HG02763 (cell line): ENCODE data around the gene WT1.
"Not testable (repeated sequence)": the region's sequence is repeated elsewhere in the genome, so short reads cannot be mapped to it uniquely, and the experiment has no call there.

ENCODE experiments used
- ATAC-seq: cut with Tn5 transposase; IDR thresholded peaks from one replicate; pipeline ENCODE4 v1.9.1; 2021; ENCODE audit warnings: mild to moderate bottlenecking, moderate library complexity; ENCODE audit not compliant: unreplicated experiment

WT1 gene

DNA sequence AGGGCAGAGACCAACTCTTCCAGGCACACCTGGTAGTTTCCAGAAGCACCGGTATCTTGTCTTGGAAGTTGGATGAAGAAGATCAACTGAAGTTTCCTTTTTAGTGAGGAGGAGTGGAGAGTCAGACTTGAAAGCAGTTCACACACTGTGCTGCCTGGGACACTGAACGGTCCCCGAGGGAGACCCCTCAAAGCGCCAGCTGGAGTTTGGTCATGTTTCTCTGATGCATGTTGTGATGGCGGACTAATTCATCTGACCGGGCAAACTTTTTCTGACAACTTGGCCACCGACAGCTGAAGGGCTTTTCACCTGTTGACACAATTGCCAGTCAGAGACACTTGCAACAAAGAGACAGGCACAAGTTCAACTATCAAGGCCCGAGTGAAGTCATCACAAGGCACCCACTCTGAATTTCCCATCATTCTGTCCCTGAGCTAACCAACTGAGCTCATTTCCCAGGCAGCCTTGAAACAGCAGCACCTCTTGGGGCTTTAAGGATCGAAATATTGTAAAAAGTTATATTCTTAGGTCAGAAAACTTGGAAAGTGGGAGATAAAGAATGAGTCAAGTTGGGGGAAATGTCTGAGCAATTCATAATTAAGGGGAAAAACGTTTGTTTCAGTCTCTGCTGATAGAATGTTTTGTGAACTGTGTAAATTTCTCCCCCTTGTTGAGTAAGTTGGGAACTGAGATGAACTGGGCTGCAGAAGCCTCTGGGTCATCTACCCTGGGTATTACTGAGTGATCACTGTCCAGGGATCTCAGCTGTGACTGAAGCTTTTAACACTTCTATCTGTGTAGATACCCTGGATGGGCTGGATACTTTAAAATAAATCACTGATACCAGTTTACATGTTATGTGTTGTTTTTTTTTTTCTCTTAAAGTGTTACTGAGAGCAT is 46.2 kb downstream of the WT1 start:
- ATAC-seq, result no peak

DNA sequence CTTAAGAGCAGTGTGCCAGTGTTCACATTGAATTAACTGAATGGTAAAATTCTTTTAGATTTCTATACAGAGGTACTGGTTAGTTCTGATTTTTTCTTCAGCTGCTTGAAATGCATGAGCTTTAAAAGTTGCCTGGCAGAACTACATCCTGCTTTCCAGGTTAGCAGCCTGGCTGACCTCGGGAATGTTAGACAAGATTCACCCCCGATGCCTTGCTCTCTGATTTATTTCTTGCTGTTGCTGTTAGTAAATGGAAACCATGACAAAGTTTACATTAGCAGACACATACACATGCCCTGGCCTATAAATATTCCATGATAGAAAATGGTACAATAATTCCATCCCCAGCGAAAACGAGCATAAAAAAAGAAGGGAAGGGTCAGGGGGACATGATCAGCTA is 47.0 kb downstream of the WT1 start:
- ATAC-seq, result no peak

DNA sequence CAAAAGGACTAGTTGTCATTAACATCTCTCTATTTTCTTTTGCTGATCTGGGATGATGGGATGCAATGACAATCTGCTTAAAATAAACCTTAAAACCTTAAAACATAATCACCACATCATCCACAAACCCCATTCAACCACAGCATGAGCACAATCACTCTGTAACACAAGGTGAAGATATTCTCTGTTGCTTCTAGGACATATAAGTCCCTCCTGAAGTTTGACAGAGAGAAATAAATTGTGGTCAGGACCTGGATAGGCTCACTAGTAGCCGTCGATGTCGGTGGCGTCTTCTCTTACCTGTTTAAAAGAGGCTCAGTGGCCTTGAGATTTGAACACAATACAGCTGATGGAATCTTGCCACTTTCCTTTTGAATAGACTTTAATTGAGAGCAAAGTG is 47.9 kb downstream of the WT1 start:
- no peak for ATAC-seq

DNA sequence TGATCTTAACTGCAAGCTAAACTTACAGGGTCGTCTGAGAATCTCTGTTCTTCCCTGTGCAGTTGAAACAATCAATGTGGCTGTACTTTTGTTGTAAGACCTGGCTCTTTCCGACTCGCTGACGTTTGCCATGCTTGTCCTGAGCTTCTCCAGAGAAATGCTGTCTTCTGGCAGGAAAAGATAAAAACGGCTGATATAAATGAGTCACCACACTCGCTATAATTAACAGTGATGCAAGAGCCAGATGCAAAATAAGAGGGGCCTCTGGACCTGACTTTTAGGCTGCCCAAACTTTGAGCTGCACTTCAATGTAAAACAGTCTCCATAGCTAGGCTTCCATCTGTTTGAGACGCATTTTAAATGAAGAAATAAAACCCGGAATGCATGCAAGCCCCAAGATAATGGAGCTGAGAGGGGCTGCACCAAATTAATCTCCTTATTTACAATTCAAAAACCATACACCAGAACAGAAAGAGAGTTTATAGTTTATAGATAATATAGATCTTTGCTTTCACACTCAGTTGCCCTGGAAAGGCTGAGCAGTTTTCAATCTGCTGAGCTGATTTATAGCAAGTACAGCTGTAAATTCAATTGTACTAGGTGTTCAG is 48.5 kb downstream of the WT1 start:
- ATAC-seq, result no peak

DNA sequence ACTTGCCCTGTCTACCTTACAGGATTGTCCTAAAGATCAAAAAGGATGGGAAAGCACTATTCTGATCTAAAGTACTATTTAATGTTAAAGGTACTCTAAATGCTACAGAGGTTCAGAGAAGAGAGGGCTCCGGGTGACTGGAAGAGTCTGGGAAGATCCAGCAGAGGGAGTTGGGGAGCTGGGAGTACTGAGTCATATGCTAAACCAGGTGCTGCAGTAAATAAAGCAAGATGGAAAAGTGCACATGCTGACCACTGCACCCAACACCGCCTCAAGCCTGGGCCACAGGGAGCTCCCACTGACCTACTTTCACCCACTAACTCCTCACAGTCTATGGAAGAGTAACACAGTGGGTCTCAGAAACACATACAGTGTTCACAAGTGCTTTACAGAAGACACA is 49.3 kb downstream of the WT1 start:
- ATAC-seq, result no peak

DNA sequence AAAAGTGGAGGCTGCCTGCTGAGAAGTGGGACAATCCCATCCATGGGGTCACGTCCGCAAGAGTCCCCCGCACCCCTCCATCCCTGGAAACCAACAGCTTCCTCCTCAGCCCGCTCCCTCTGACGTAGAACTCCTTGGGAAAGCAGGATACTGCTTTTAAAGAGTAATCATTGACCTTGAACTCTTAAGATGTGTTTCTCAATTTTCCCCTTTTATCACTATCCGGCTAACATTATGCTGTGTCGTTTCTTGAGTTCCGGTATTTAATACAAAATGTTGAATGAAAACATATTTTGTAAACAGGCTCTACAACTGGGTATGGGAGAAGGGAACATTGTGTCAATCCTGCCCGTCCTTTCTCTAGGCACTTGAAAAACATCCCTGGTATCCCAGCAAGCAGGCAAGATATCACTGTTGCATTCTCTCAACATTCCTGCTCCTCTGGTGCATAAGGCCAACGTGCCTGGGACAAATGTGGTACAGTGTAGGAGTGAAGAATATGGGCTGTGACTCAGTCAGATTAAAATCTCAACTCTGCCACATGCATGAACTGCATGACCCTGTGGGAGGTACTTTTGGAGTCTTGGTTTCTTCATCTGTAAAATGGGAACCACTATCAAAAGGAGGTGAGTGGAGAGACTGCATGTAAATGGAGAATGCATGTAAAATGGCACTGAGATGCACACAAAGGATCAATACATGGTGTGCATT is 52.8 kb downstream of the WT1 start:
- no peak for ATAC-seq

- ATAC-seq, result no peak
Observed at GRCh38 chr11:32381179-32381578, 54.2 kb downstream of the WT1 start.

DNA sequence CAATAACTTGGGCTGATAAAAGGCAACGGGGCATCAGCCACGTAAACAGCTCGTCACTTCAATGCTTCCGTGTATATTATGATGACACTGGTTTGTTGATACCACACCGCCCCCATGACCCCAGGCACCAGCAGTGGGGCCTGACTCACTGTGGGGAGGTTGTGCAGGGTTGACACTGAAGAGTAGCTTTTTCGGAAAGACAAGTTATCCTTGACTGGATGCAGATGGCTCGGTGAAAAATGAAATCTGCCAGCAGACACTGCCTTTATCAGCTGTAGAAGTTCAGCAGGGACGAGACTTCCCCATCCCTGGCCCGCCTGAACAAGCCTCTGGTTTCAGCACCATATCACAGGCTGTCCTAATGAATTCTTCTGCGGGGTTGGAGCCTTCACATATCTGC is 55.6 kb downstream of the WT1 start:
- no peak for ATAC-seq

GRCh38 chr11:32375826-32376225 is 59.5 kb downstream of the WT1 start:
- no peak for ATAC-seq

- ATAC-seq, result no peak
Observed at GRCh38 chr11:32374261-32374711, 61.1 kb downstream of the WT1 start.

DNA sequence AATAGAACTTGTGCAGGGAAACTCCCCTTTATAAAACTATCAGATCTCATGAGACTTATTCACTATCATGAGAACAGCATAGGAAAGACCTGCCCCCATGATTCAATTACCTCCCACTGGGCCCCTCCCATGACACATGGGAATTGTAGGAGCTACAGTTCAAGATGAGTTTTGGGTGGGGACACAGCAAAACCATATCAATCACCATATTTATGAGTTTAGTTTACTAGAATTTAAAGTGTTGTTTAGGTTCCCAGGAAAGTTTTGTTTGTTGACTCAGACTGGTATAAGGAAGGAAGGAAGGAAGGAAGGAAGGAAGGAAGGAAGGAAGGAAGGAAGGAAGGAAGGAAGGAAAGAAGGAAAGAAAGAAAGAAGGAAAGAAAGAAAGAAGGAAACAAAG is 65.4 kb downstream of the WT1 start:
- ATAC-seq, result not testable (repeated sequence)

GRCh38 chr11:32366666-32367065 is 68.7 kb downstream of the WT1 start:
- ATAC-seq, result no peak

- no peak for ATAC-seq
Observed at GRCh38 chr11:32365192-32365591, 70.1 kb downstream of the WT1 start.

DNA sequence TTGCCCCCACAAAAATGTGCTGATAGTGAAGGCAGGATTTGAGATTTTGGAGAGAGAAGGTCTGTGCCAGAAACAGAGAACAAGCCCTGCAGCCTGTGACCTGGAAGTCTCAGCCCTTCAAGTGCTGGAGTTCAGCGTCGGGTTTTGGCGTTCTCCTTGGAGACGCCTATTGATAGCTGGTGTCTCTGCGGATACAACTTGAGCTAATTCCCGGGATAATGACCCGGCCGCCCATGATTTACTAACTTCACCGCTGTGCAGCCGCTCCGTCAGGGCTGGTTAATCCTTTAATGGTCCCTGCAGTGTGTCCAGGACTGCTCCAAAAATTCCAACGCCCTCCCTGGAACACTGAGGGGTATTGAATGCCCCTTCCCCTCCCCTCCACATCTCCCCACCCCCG is 76.6 kb downstream of the WT1 start:
- ATAC-seq, result no peak

DNA sequence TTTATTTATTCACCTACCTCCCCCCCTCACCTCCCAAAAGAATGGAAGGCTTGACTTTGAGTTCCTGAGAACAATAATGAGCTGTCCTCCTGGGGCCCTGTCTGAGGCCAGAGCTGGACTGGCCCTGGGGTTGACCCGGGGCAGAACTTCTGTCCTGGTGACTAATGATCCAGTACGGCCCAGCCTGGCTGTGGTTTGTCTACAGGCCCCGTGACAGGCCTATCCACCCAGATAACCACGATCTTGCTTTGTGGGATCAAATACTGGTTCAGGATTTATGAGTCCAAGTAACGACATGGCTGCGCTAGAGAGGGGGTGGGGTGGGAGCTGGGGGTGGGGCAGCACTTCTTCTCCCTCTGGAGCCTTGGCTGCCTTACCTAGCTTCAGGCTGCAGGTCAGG is 81.5 kb downstream of the WT1 start:
- ATAC-seq, result no peak

GRCh38 chr11:32348502-32348901 is 86.8 kb downstream of the WT1 start:
- no peak for ATAC-seq

DNA sequence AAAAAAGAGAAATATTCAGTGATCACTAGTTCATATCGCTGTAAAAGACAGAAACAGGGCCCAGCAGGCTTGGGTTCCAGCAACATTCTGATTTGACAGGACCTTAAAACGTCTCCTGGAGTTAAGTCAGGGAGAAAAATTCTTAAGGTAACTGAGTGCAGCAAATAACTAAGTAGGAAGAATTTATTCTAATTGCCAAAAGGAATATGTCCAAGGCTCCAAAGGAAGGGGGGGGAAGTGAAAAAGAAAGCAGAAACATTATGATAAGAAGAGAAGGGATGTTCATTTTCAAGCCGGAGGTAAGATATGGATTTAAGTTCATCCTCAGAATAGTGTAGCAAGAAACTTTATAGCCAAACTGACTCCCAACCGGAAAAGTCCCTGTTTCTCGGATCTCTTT is 90.4 kb downstream of the WT1 start:
- no peak for ATAC-seq

- no peak for ATAC-seq
Observed at GRCh38 chr11:32343325-32344008, 91.9 kb downstream of the WT1 start.

DNA sequence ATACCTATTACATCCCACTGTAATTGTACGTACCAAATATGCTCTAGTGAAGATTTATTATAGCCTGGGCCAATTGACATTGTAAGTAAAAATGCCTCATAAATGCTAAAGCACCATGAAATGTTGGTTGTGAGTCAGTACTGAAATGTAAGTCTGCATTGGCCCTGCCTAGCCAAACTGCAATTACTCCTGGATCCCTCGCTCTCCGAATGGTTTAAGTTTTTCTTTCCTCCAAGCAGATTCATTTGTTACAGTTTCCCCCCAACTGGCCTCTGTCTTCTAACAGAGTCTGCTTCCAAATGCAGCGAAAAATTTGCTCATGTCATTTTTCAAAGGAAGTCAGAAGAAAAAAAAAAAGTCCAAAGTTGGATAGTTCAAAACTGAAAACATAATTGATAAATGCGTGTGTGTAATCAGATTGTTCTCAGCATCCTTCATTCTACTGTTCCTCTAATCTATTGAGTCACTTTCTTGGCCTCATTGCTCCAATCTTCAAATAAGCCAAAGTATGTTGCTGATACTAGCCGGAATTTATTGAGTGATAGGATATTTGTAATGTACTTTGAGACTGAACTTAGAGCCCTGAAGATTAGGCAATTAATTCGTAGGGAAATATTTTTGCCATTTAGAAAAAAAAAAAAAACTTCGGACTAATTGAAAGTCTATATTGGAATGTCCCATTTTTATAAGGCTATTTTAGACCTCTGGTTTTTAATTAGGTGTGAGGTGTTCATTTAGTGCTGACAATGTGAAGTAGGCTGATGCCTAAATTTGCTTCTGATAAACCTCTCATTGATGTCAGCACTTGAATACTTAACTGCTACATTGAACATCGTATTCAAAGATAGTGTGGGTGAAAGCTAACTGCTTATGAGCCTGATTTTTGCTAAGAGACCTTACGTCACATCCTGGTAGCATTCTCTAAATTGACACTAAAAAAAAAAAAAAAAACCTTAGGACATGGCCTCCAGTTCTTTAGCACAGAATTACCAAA is 93.4 kb downstream of the WT1 start:
- no peak for ATAC-seq

DNA sequence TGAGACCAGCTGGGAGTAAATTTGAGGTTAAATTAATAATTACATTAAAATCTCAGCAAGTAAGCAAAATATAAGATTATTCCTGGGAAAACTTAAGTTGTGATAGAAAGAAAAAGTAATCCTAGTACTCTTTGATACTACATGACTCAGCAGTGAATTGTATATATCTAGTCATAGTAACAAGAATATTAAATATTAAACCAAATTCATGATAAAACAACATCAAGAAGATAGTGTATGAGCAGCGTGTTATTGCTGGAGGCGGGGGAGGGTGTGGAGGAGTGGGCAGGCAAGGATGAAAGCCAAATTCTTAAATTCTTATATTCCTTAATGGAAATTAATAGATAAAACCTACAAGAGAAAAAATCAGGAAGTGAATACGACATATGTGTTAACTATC is 95.2 kb downstream of the WT1 start:
- ATAC-seq, result no peak
